ENCODE results near the gene SLC22A1.
"Not testable (repeated sequence)": the region's sequence is repeated elsewhere in the genome, so short reads cannot be mapped to it uniquely, and the experiment has no call there.

SLC22A1 gene

GRCh38 chr6:160121558-160121957 is at the start of gene SLC22A1:
SLC22A1 (plus strand) TSS chr6:160121815; CDS start chr6:160121936, 121 bp downstream.
- no peak for DNase-seq (ENCODE audit: low spot score)

- DNase-seq (ENCODE audit: low spot score), result no peak
Measured at GRCh38 chr6:160073272-160073671, 48.3 kb upstream of the SLC22A1 start.

GRCh38 chr6:160076009-160076408 is 45.6 kb upstream of the SLC22A1 start:
- DNase-seq (ENCODE audit: low spot score), result no peak

GRCh38 chr6:160077024-160077423 is 44.6 kb upstream of the SLC22A1 start:
- DNase-seq (ENCODE audit: low spot score), result no peak

GRCh38 chr6:160077526-160077925 is 44.1 kb upstream of the SLC22A1 start:
- DNase-seq (ENCODE audit: low spot score), result no peak

GRCh38 chr6:160078883-160079685 is 42.5 kb upstream of the SLC22A1 start:
- no peak for DNase-seq (ENCODE audit: low spot score)

- DNase-seq (ENCODE audit: low spot score), result no peak
Measured at GRCh38 chr6:160079686-160080043, 42.0 kb upstream of the SLC22A1 start.

GRCh38 chr6:160080097-160080496 is 41.5 kb upstream of the SLC22A1 start:
- DNase-seq (ENCODE audit: low spot score), result no peak

- DNase-seq (ENCODE audit: low spot score), result no peak
Measured at GRCh38 chr6:160081398-160081797, 40.2 kb upstream of the SLC22A1 start.

GRCh38 chr6:160082627-160083026 is 39.0 kb upstream of the SLC22A1 start:
- no peak for DNase-seq (ENCODE audit: low spot score)

- DNase-seq (ENCODE audit: low spot score), result no peak
Measured at GRCh38 chr6:160084198-160084776, 37.3 kb upstream of the SLC22A1 start.

GRCh38 chr6:160085226-160085625 is 36.4 kb upstream of the SLC22A1 start:
- no peak for DNase-seq (ENCODE audit: low spot score)

GRCh38 chr6:160085713-160086505 is 35.7 kb upstream of the SLC22A1 start:
- DNase-seq (ENCODE audit: low spot score), result no peak

- no peak for DNase-seq (ENCODE audit: low spot score)
Measured at GRCh38 chr6:160086754-160087153, 34.9 kb upstream of the SLC22A1 start.

GRCh38 chr6:160088069-160088783 is 33.4 kb upstream of the SLC22A1 start:
- peak; percentile 9 for DNase-seq (ENCODE audit: low spot score)

GRCh38 chr6:160088784-160089533 is 32.7 kb upstream of the SLC22A1 start:
- DNase-seq (ENCODE audit: low spot score), result no peak

GRCh38 chr6:160089534-160089897 is 32.1 kb upstream of the SLC22A1 start:
- no peak for DNase-seq (ENCODE audit: low spot score)

GRCh38 chr6:160090442-160091239 is 31.0 kb upstream of the SLC22A1 start:
- not testable (repeated sequence) for DNase-seq (ENCODE audit: low spot score)

GRCh38 chr6:160092176-160092575 is 29.4 kb upstream of the SLC22A1 start:
- DNase-seq (ENCODE audit: low spot score), result not testable (repeated sequence)

- DNase-seq (ENCODE audit: low spot score), result no peak
Measured at GRCh38 chr6:160092602-160093001, 29.0 kb upstream of the SLC22A1 start.

- no peak for DNase-seq (ENCODE audit: low spot score)
Measured at GRCh38 chr6:160093061-160093460, 28.6 kb upstream of the SLC22A1 start.
